HEK293T (cell line): ENCODE results near the gene UBE2E2.
"Not testable (repeated sequence)": the region's sequence is repeated elsewhere in the genome, so short reads cannot be mapped to it uniquely, and the experiment has no call there.

Source experiments
- CTCF ChIA-PET: fragments of 350-600 bp; formaldehyde crosslinking; extraction: SDS; loops from one replicate; lab custom pipeline; 2021; ENCODE audit warnings: antibody characterized with exemption, inconsistent platforms; lab: Yijun Ruan, JAX
- POLR2A ChIA-PET: fragments of 350-600 bp; formaldehyde crosslinking; extraction: SDS; loops from one replicate; lab custom pipeline; 2020; ENCODE audit warnings: antibody characterized with exemption, inconsistent platforms; lab: Yijun Ruan, JAX
- DNase-seq: peaks from one replicate; pipeline ENCODE4 v3.0.0; 2012; ENCODE audit warnings: mixed read lengths; ENCODE audit errors: extremely low spot score
- ARNT ChIP-seq: fragments of 450-650 bp; IDR thresholded peaks from 2 replicates; pipeline ENCODE4 v1.6.1; 2017; ENCODE audit warnings: mild to moderate bottlenecking
- BHLHE40 ChIP-seq: fragments of 450-650 bp; IDR thresholded peaks from 2 replicates; pipeline ENCODE4 v1.6.1; 2016; ENCODE audit warnings: mild to moderate bottlenecking, moderate library complexity, borderline replicate concordance
- CTBP1 ChIP-seq: fragments of 450-650 bp; IDR thresholded peaks from 2 replicates; pipeline ENCODE4 v1.6.1; 2016; ENCODE audit warnings: borderline replicate concordance
- ELF4 ChIP-seq: fragments of 450-650 bp; IDR thresholded peaks from 2 replicates; pipeline ENCODE4 v1.6.1; 2017; ENCODE audit warnings: antibody characterized with exemption
- FOXA1 ChIP-seq: fragments of 450-650 bp; IDR thresholded peaks from 2 replicates; pipeline ENCODE4 v1.6.1; 2016; ENCODE audit warnings: mild to moderate bottlenecking
- FOXK2 ChIP-seq: fragments of 450-650 bp; IDR thresholded peaks from 2 replicates; pipeline ENCODE4 v1.6.1; 2016; ENCODE audit warnings: mild to moderate bottlenecking
- FOXM1 ChIP-seq: fragments of 450-650 bp; IDR thresholded peaks from 2 replicates; pipeline ENCODE4 v1.6.1; 2017; ENCODE audit warnings: mild to moderate bottlenecking, borderline replicate concordance
- HDGF ChIP-seq: fragments of 450-650 bp; IDR thresholded peaks from 2 replicates; pipeline ENCODE4 v1.6.1; 2017; ENCODE audit warnings: antibody characterized with exemption, borderline replicate concordance
- L3MBTL2 ChIP-seq: fragments of 450-650 bp; conservative IDR thresholded peaks from 2 replicates; pipeline ENCODE4 v1.6.1; 2016; ENCODE audit warnings: mild to moderate bottlenecking
- LEF1 ChIP-seq: fragments of 450-650 bp; IDR thresholded peaks from 2 replicates; pipeline ENCODE4 v1.6.1; 2017; ENCODE audit warnings: mild to moderate bottlenecking, borderline replicate concordance
- NFRKB ChIP-seq: fragments of 450-650 bp; IDR thresholded peaks from 2 replicates; pipeline ENCODE4 v1.6.1; 2016; ENCODE audit warnings: mild to moderate bottlenecking, moderate library complexity
- SP1 ChIP-seq: fragments of 450-650 bp; IDR thresholded peaks from 2 replicates; pipeline ENCODE4 v1.6.1; 2017
- SUZ12 ChIP-seq: fragments of 450-650 bp; IDR thresholded peaks from 2 replicates; pipeline ENCODE4 v1.6.1; 2016; ENCODE audit warnings: mild to moderate bottlenecking
- TARDBP ChIP-seq: fragments of 450-650 bp; IDR thresholded peaks from 2 replicates; pipeline ENCODE4 v1.6.1; 2016
- ZNF384 ChIP-seq: fragments of 450-650 bp; IDR thresholded peaks from 2 replicates; pipeline ENCODE4 v1.6.1; 2016
- TF ChIP-seq, protein P1 (sequence below): fragments of 450-650 bp; IDR thresholded peaks from 2 replicates; pipeline ENCODE4 v1.6.1; 2016

UBE2E2 gene

DNA sequence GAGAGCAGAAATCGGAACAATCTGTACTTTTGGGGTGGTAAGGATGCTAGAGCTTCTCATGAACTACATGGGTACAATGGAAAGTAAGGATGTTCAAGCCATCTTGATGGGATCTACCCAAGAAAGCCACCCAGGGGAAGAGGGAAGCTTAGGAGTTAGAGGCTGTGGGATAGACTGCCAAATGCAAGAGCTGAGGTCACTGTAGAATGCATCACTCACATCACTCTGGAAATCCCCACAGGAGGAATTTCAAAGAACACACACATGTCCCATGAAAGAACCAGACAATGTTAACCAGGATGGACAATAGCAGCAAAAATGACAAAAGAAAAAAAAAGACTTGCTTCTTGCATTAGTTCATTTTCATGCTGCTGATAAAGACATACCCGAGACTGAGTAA is 32.8 kb upstream of the UBE2E2 start:
- POLR2A ChIA-PET, result no interaction called here
- CTCF ChIA-PET, result no interaction called here
- TF ChIP-seq SP1 (no peak), HDGF (no peak), L3MBTL2 (no peak), LEF1 (no peak), FOXK2 (no peak), CTBP1 (no peak), TARDBP (no peak), FOXM1 (no peak), ARNT (no peak), BHLHE40 (no peak)
- TF ChIP-seq, protein P1, sequence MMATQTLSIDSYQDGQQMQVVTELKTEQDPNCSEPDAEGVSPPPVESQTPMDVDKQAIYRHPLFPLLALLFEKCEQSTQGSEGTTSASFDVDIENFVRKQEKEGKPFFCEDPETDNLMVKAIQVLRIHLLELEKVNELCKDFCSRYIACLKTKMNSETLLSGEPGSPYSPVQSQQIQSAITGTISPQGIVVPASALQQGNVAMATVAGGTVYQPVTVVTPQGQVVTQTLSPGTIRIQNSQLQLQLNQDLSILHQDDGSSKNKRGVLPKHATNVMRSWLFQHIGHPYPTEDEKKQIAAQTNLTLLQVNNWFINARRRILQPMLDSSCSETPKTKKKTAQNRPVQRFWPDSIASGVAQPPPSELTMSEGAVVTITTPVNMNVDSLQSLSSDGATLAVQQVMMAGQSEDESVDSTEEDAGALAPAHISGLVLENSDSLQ, result no peak
- no peak for DNase-seq

DNA sequence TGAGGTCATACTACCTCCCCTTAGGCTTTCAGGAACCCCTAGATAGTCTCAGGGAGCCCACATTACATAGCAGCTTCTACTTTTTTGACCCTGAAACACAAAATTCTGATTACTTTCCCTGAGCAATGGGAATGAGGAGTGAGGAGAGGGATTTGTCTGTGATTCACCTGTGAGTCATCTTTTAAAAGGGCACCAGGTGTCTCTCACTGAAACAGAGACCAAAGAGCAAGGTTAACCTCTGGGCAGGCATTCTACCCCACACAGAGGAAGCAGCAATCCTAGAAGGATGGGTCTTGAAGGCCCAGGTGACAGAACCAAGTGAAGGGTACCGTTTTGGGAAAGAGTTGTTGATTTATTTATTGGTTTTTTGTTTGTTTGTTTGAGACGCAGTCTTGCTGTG is 31.1 kb upstream of the UBE2E2 start:
- DNase-seq, result no peak
- TF ChIP-seq ARNT (no peak), BHLHE40 (no peak), TARDBP (no peak), NFRKB (no peak), LEF1 (no peak), ELF4 (no peak), FOXM1 (no peak)
- TF ChIP-seq, protein P1, result no peak
- POLR2A ChIA-PET, result no interaction called here
- CTCF ChIA-PET, result no interaction called here

DNA sequence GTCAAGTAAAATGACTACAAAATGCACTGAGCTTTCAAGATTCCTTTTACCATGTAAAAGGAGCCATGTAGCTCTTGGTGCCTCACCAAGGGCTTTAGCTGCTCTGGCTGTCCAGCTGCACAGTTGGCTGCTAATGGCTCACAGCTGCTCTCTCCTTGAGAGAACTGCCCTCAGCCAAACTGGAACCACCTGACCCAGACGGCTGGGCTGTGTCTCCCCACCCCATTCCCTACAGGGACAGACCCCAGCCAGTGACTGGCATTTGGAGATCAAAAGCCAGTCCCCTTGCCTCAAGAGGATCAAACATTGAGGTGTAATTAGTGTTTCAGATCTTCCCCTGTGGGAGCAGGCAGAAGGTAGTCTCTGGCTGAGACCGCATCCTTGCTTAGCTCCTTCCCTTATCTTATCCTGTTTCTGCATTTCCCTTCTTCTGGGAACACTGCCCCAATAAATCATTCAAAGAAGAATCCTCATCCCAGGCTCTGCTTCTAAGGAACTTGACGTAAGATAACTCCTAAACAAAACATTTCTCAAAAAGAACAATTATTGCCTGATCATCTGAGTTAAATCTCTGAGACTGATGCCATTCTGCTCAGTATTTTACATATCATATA is 28.6 kb upstream of the UBE2E2 start:
- POLR2A ChIA-PET, result interaction anchor here (1.0 kb wide), 2 partner anchors 9 to 742 kb away, joined by 3 to 4 read pairs; partner anchors contain the start of genes NKIRAS1 and RPL15
- no peak for DNase-seq
- CTCF ChIA-PET, result no interaction called here
- TF ChIP-seq ELF4, result no peak
- no peak for TF ChIP-seq FOXA1
- TF ChIP-seq BHLHE40, result no peak
- no peak for TF ChIP-seq CTBP1
- no peak for TF ChIP-seq ARNT
- no peak for TF ChIP-seq L3MBTL2
- TF ChIP-seq ZNF384, result no peak
- TF ChIP-seq NFRKB, result no peak
- no peak for TF ChIP-seq TARDBP

GRCh38 chr3:23175341-23176083 is 27.6 kb upstream of the UBE2E2 start:
- POLR2A ChIA-PET, result no interaction called here
- TF ChIP-seq FOXM1, result no peak
- no peak for TF ChIP-seq SP1
- TF ChIP-seq LEF1, result no peak
- TF ChIP-seq TARDBP, result no peak
- TF ChIP-seq SUZ12, result no peak
- no peak for TF ChIP-seq FOXA1
- no peak for TF ChIP-seq ZNF384
- TF ChIP-seq ELF4, result no peak
- TF ChIP-seq NFRKB, result no peak
- TF ChIP-seq, protein P1, result no peak
- TF ChIP-seq CTBP1, result no peak
- no peak for TF ChIP-seq L3MBTL2
- no peak for TF ChIP-seq HDGF
- TF ChIP-seq BHLHE40, result no peak
- TF ChIP-seq FOXK2, result no peak
- TF ChIP-seq ARNT, result no peak
- CTCF ChIA-PET, result interaction anchor here (0.6 to 0.8 kb wide), 2 partner anchors 15 to 344 kb away, joined by 4 to 5 read pairs; no protein-coding TSS in a partner anchor
- no peak for DNase-seq

- POLR2A ChIA-PET, DNase-seq: not testable (repeated sequence)
- CTCF ChIA-PET, result interaction anchor here (0.8 kb wide), 1 partner anchor 14 kb away, joined by 4 read pairs; no protein-coding TSS in a partner anchor
Observed at GRCh38 chr3:23176839-23177238, 26.3 kb upstream of the UBE2E2 start.

- TF ChIP-seq FOXM1 (no peak), LEF1 (no peak), ARNT (no peak), BHLHE40 (no peak), FOXK2 (no peak), ELF4 (no peak), HDGF (no peak), ZNF384 (no peak), FOXA1 (no peak), L3MBTL2 (no peak)
- CTCF ChIA-PET, result no interaction called here
- POLR2A ChIA-PET, result no interaction called here
- DNase-seq, result no peak
Observed at GRCh38 chr3:23182996-23183513, 20.1 kb upstream of the UBE2E2 start.
